IMR-90 (cell line): Measurements from ENCODE around the gene NRIP2. TPM values are rescaled to one million over a fixed set of nuclear protein-coding genes. Genes with fewer than 3 reads are reported as not detected.

ENCODE experiments used
- ATAC-seq: fragments of 200-7000 bp; cut with Tn5 transposase; 2 replicates; pipeline ENCODE4 v1.9.1; 2020; ENCODE audit warnings: low read depth, mild to moderate bottlenecking, moderate library complexity
- BruUV-seq: library from RNA; stranded (reverse); fragments of 400-500 nt; replicated peaks from 2 replicates; lab custom pipeline; 2021; lab: Mats Ljungman, UMichigan
- CTCF ChIA-PET: fragments of 300-600 bp; formaldehyde crosslinking; extraction: SDS; loops from one replicate; lab custom pipeline; 2021; ENCODE audit warnings: antibody characterized with exemption; lab: Yijun Ruan, JAX
- POLR2A ChIA-PET: fragments of 300-600 bp; sonication (Branson Sonifier 250); formaldehyde crosslinking; loops from one replicate; lab custom pipeline; 2022; ENCODE audit warnings: antibody characterized with exemption; ENCODE audit not compliant: unreplicated experiment; lab: Charles Lee
- DNase-seq: peaks from one replicate; pipeline ENCODE4 v3.0.0; 2013
- H2AFZ ChIP-seq: replicated peaks from 2 replicates; pipeline ENCODE3; 2013; ENCODE audit warnings: low read length, mild to moderate bottlenecking; ENCODE audit not compliant: poor library complexity
- H2AK5ac ChIP-seq: 2 replicates; pipeline ENCODE4 v1.6.1; 2013; ENCODE audit warnings: low read depth, low read length, inconsistent platforms
- H2AK9ac ChIP-seq: replicated peaks from 2 replicates; pipeline ENCODE3; 2013; ENCODE audit warnings: mild to moderate bottlenecking, low read depth, low read length, moderate library complexity; ENCODE audit not compliant: poor library complexity
- H2BK120ac ChIP-seq: 2 replicates; pipeline ENCODE4 v1.6.1; 2013; ENCODE audit warnings: low read depth, low read length, inconsistent platforms
- H2BK15ac ChIP-seq: 3 replicates; pipeline ENCODE4 v1.6.1; 2013; ENCODE audit warnings: low read depth, low read length, inconsistent platforms
- H2BK20ac ChIP-seq: 2 replicates; pipeline ENCODE4 v1.6.1; 2013; ENCODE audit warnings: low read depth, mild to moderate bottlenecking, inconsistent platforms, low read length, moderate library complexity
- H2BK5ac ChIP-seq: 2 replicates; pipeline ENCODE4 v1.6.1; 2013; ENCODE audit warnings: mild to moderate bottlenecking, low read depth, low read length, inconsistent platforms; ENCODE audit not compliant: poor library complexity, severe bottlenecking
- H3K14ac ChIP-seq: replicated peaks from 2 replicates; pipeline ENCODE4 v1.6.1; 2013; ENCODE audit warnings: low read depth, low read length, inconsistent platforms
- H3K18ac ChIP-seq: 2 replicates; pipeline ENCODE4 v1.6.1; 2013; ENCODE audit warnings: low read depth, low read length, control low read depth
- H3K23ac ChIP-seq: 2 replicates; pipeline ENCODE4 v1.6.1; 2013; ENCODE audit warnings: low read depth, low read length, inconsistent platforms
- H3K27ac ChIP-seq: 2 replicates; pipeline ENCODE4 v1.5.1; 2013; ENCODE audit warnings: mild to moderate bottlenecking, control low read depth, low read length; ENCODE audit not compliant: insufficient read depth
- H3K27me3 ChIP-seq: 2 replicates; pipeline ENCODE4 v1.6.1; 2013; ENCODE audit warnings: low read length; ENCODE audit not compliant: control insufficient read depth, insufficient read depth
- H3K36me3 ChIP-seq: 2 replicates; pipeline ENCODE4 v1.6.1; 2013; ENCODE audit warnings: low read length, mixed read lengths; ENCODE audit not compliant: control insufficient read depth, insufficient read depth
- H3K4ac ChIP-seq: 2 replicates; pipeline ENCODE4 v1.6.1; 2013; ENCODE audit warnings: low read depth, low read length, inconsistent platforms
- H3K4me1 ChIP-seq: 2 replicates; pipeline ENCODE4 v1.6.1; 2013; ENCODE audit warnings: low read length, mixed read lengths; ENCODE audit not compliant: control insufficient read depth, insufficient read depth
- H3K4me2 ChIP-seq: 2 replicates; pipeline ENCODE4 v1.6.1; 2013; ENCODE audit warnings: low read depth, mild to moderate bottlenecking, control low read depth, low read length, moderate library complexity
- H3K4me3 ChIP-seq: 2 replicates; pipeline ENCODE4 v1.5.1; 2013; ENCODE audit warnings: low read depth, mild to moderate bottlenecking, control low read depth, low read length, moderate library complexity; ENCODE audit not compliant: insufficient read depth
- H3K56ac ChIP-seq: 2 replicates; pipeline ENCODE4 v1.6.1; 2013; ENCODE audit warnings: low read length, inconsistent platforms; ENCODE audit not compliant: insufficient read depth; ENCODE audit errors: extremely low read depth
- H3K79me1 ChIP-seq, 2 experiments: 2 replicates each; pipeline ENCODE4 v1.6.1; 2013; ENCODE audit warnings: low read length in 2 of 2, inconsistent platforms in 1 of 2, low read depth in 1 of 2
- H3K9ac ChIP-seq: 2 replicates; pipeline ENCODE4 v1.6.1; 2013; ENCODE audit warnings: low read depth, low read length, control low read depth
- H3K9me1 ChIP-seq: 2 replicates; pipeline ENCODE4 v1.6.1; 2013; ENCODE audit warnings: low read length, inconsistent platforms; ENCODE audit not compliant: insufficient read depth
- H3K9me3 ChIP-seq: 2 replicates; pipeline ENCODE4 v1.6.1; 2013; ENCODE audit warnings: low read length; ENCODE audit not compliant: control insufficient read depth, insufficient read depth
- H4K20me1 ChIP-seq: 2 replicates; pipeline ENCODE4 v1.6.1; 2013; ENCODE audit warnings: low read length, inconsistent platforms; ENCODE audit not compliant: insufficient read depth
- H4K5ac ChIP-seq: 2 replicates; pipeline ENCODE4 v1.6.1; 2013; ENCODE audit warnings: mild to moderate bottlenecking, low read depth, low read length, control low read depth
- H4K8ac ChIP-seq, 2 experiments: 2 replicates each; pipeline ENCODE4 v1.6.1; 2013; ENCODE audit warnings: low read depth in 2 of 2, low read length in 2 of 2, control low read depth in 1 of 2, inconsistent platforms in 1 of 2
- H4K91ac ChIP-seq: 2 replicates; pipeline ENCODE4 v1.6.1; 2013; ENCODE audit warnings: low read depth, low read length, inconsistent platforms; ENCODE audit not compliant: insufficient read depth
- BHLHE40 ChIP-seq: fragments of 150-350 bp; IDR thresholded peaks from 2 replicates; pipeline ENCODE4 v1.6.1; 2016; ENCODE audit warnings: mild to moderate bottlenecking, low read depth, low read length
- CEBPB ChIP-seq: IDR thresholded peaks from 2 replicates; pipeline ENCODE4 v1.6.1; 2012; ENCODE audit warnings: low read depth, low read length, improper control_type of control experiment
- CHD1 ChIP-seq: IDR thresholded peaks from 2 replicates; pipeline ENCODE4 v1.6.1; 2012; ENCODE audit warnings: low read depth, low read length, improper control_type of control experiment
- CTCF ChIP-seq: conservative IDR thresholded peaks from 2 replicates; pipeline ENCODE4 v1.5.1; 2012; ENCODE audit warnings: mild to moderate bottlenecking, low read depth, low read length, improper control_type of control experiment
- ELK1 ChIP-seq: fragments of 150-350 bp; IDR thresholded peaks from 2 replicates; pipeline ENCODE4 v1.6.1; 2016; ENCODE audit warnings: low read depth, mild to moderate bottlenecking, low read length, moderate library complexity, borderline replicate concordance
- FOS ChIP-seq: fragments of 150-350 bp; IDR thresholded peaks from 2 replicates; pipeline ENCODE4 v1.6.1; 2016; ENCODE audit warnings: low read depth, low read length
- MAFK ChIP-seq: IDR thresholded peaks from 2 replicates; pipeline ENCODE4 v1.6.1; 2012; ENCODE audit warnings: low read depth, low read length, improper control_type of control experiment
- MAZ ChIP-seq: IDR thresholded peaks from 2 replicates; pipeline ENCODE4 v1.6.1; 2012; ENCODE audit warnings: low read depth, mild to moderate bottlenecking, low read length, improper control_type of control experiment, moderate library complexity, borderline replicate concordance
- MXI1 ChIP-seq: IDR thresholded peaks from 2 replicates; pipeline ENCODE4 v1.6.1; 2012; ENCODE audit warnings: low read depth, mild to moderate bottlenecking, low read length, moderate library complexity, borderline replicate concordance
- NFE2L2 ChIP-seq: fragments of 150-350 bp; IDR thresholded peaks from 2 replicates; pipeline ENCODE4 v1.6.1; 2016; ENCODE audit warnings: low read depth, mild to moderate bottlenecking, low read length
- POLR2A ChIP-seq: IDR thresholded peaks from 2 replicates; pipeline ENCODE4 v1.6.1; 2012; ENCODE audit warnings: mild to moderate bottlenecking, low read depth, low read length
- RAD21 ChIP-seq: IDR thresholded peaks from 2 replicates; pipeline ENCODE4 v1.6.1; 2012; ENCODE audit warnings: low read length, improper control_type of control experiment
- RCOR1 ChIP-seq: IDR thresholded peaks from 2 replicates; pipeline ENCODE4 v1.6.1; 2012; ENCODE audit warnings: mild to moderate bottlenecking, low read length, improper control_type of control experiment; ENCODE audit not compliant: insufficient replicate concordance
- RFX5 ChIP-seq: IDR thresholded peaks from 2 replicates; pipeline ENCODE4 v1.8.0; 2012; ENCODE audit warnings: low read depth, mild to moderate bottlenecking, low read length, moderate library complexity
- SMC3 ChIP-seq: fragments of 150-350 bp; IDR thresholded peaks from 2 replicates; pipeline ENCODE4 v1.6.1; 2016; ENCODE audit warnings: low read depth, mild to moderate bottlenecking, antibody characterized with exemption, low read length, moderate library complexity
- USF2 ChIP-seq: fragments of 150-350 bp; IDR thresholded peaks from 2 replicates; pipeline ENCODE4 v1.6.1; 2017; ENCODE audit warnings: mild to moderate bottlenecking, antibody characterized with exemption, low read length, low read depth
- WGBS, 2 experiments: methylation state at CpG; one replicate each; pipeline versions ENCODE4 v1.1.5 to v1.1.7; 2013; ENCODE audit warnings: missing lambda C conversion rate in 2 of 2; ENCODE audit not compliant: insufficient read length in 1 of 2; ENCODE audit errors: extremely low coverage in 2 of 2; 5-methylcytosine and 5-hydroxymethylcytosine counted together
- dilution Hi-C: fragments of 300-500 bp; cut with HindIII; formaldehyde crosslinking; loops from one replicate; pipeline ENCODE4 v1.14.3; 2018; ENCODE audit warnings: low sequenced_read_pairs; ENCODE audit not compliant: unreplicated experiment
- in situ Hi-C: fragments of 300-500 bp; cut with MboI; formaldehyde crosslinking; loops from 3 replicates; pipeline ENCODE4 v1.14.3; 2019; ENCODE audit warnings: low sequenced_read_pairs, inconsistent platforms, mixed read lengths
- intact Hi-C: fragments of 100-400 bp; cut with micrococcal nuclease; formaldehyde crosslinking; loops from 2 replicates; pipeline ENCODE4 v1.10.0; 2022
- polyA plus RNA-seq, 3 experiments: library from polyadenylated mRNA; depleted of rRNA; stranded (reverse); fragments of >200 nt; gene quantifications; 2 replicates each; pipeline ENCODE4 v1.2.3, GENCODE V29; 2012; ENCODE audit warnings: low replicate concordance in 1 of 3
- total RNA-seq: library from RNA; depleted of rRNA; stranded (reverse); fragments of >200 nt; gene quantifications from 2 replicates; pipeline ENCODE4 v1.2.3, GENCODE V29; 2012

NRIP2 gene
- total and polyA plus RNA-seq, 2 of the 4 experiments (the other 2 are of a cell fraction): 0.18 to 0.27 TPM

- dilution Hi-C loops (no loop called here), intact Hi-C loops (no loop called here), in situ Hi-C loops (loop anchor here (10.0 kb wide), 1 partner anchor 179 kb away; no protein-coding TSS in a partner anchor)
- Histone ChIP-seq H4K91ac (no peak overlapping the region), H3K79me1 (no peaks in the 10 kb centered on the region), H3K9me1 (no peaks in the 10 kb centered on the region), H3K14ac (no peak overlapping the region), H2BK120ac (no peak overlapping the region), H3K9me3 (no peaks in the 10 kb centered on the region), H3K23ac (no peak overlapping the region), H2AK5ac (no peak overlapping the region), H4K20me1 (no peaks in the 10 kb centered on the region), H3K27ac (no peak overlapping the region), H2BK5ac (no peak overlapping the region), H3K4me1 (no peaks in the 10 kb centered on the region), H3K56ac (no peak overlapping the region), H4K8ac (no peak overlapping the region), H4K5ac (no peak overlapping the region), H2AFZ (no peak overlapping the region), H3K27me3 (no peaks in the 10 kb centered on the region), H3K36me3 (peaks cover 6% of the 10 kb centered on the region), H2BK15ac (no peak overlapping the region), H3K4me3 (no peak overlapping the region), H2BK20ac (no peak overlapping the region), H3K18ac (no peak overlapping the region), H3K9ac (no peak overlapping the region), H3K4me2 (no peak overlapping the region), H3K4ac (no peak overlapping the region), H2AK9ac (no peak overlapping the region)
- BruUV-seq: no TSS peak
- WGBS, 2 experiments: 88% methylated on average over 1 of the region's 7 CpGs; no CpG with 5 or more reads in 1 of the 2 experiments
- POLR2A ChIA-PET: no interaction called here
- ATAC-seq (no peak), DNase-seq (no peak)
- TF ChIP-seq BHLHE40: no peak
- no peak for TF ChIP-seq RFX5
- TF ChIP-seq CTCF: no peak
- no peak for TF ChIP-seq RCOR1
- TF ChIP-seq POLR2A: no peak
- TF ChIP-seq USF2: no peak
- TF ChIP-seq SMC3: no peak
- TF ChIP-seq RAD21: no peak
- no peak for TF ChIP-seq CEBPB
- TF ChIP-seq ELK1: no peak
- TF ChIP-seq MAFK: no peak
- no peak for TF ChIP-seq NFE2L2
- no peak for TF ChIP-seq CHD1
- TF ChIP-seq MXI1: no peak
- TF ChIP-seq MAZ: no peak
- TF ChIP-seq FOS: no peak
- CTCF ChIA-PET: no interaction called here
Measured at GRCh38 chr12:2855546-2855945, 20.7 kb upstream of the NRIP2 start.
